PC-9 (cell line): Measurements from ENCODE around the gene PERP. TPM values are rescaled to one million over a fixed set of nuclear protein-coding genes. Genes with fewer than 3 reads are reported as not detected.

Source experiments
- BruUV-seq: library from RNA; stranded (reverse); fragments of 400-500 nt; replicated peaks from 2 replicates; lab custom pipeline; 2021; lab: Mats Ljungman, UMichigan
- CTCF ChIA-PET: fragments of 300-600 bp; sonication (Branson Sonifier 250); formaldehyde crosslinking; loops from one replicate; lab custom pipeline; 2022; ENCODE audit warnings: antibody characterized with exemption; lab: Charles Lee
- POLR2A ChIA-PET: fragments of 300-600 bp; sonication (Branson Sonifier 250); formaldehyde crosslinking; loops from one replicate; lab custom pipeline; 2022; ENCODE audit warnings: antibody characterized with exemption; ENCODE audit not compliant: unreplicated experiment; lab: Charles Lee
- DNase-seq, 2 experiments: peaks; one replicate each; pipeline versions ENCODE4 v3.0.0 to v3.0.0-alpha.2; 2015 to 2022; ENCODE audit warnings: mixed read lengths in 1 of 2
- H2AFZ ChIP-seq: fragments of 200-600 bp; sonication (generic); 2 replicates; pipeline ENCODE4 v1.8.1; 2017; ENCODE audit warnings: antibody characterized with exemption
- H3F3A ChIP-seq: fragments of 200-600 bp; sonication (generic); 2 replicates; pipeline ENCODE4 v1.8.1; 2017; ENCODE audit warnings: antibody characterized with exemption, mild to moderate bottlenecking, low read depth; ENCODE audit not compliant: insufficient read depth
- H3K27ac ChIP-seq: fragments of 200-600 bp; sonication (generic); 2 replicates; pipeline ENCODE4 v1.6.1; 2016; ENCODE audit warnings: mixed run types
- H3K27me3 ChIP-seq: fragments of 200-600 bp; sonication (generic); 2 replicates; pipeline ENCODE4 v1.6.1; 2016; ENCODE audit warnings: low read depth, mixed run types; ENCODE audit not compliant: insufficient read depth
- H3K36me3 ChIP-seq: fragments of 200-600 bp; sonication (generic); 2 replicates; pipeline ENCODE4 v1.6.1; 2016; ENCODE audit warnings: low read depth, mixed run types
- H3K4me1 ChIP-seq: fragments of 200-600 bp; sonication (generic); replicated peaks from 2 replicates; pipeline ENCODE4 v1.6.1; 2016; ENCODE audit warnings: mixed run types; ENCODE audit not compliant: insufficient read depth
- H3K4me2 ChIP-seq: fragments of 200-600 bp; sonication (generic); 2 replicates; pipeline ENCODE4 v1.6.1; 2017; ENCODE audit warnings: mixed run types
- H3K4me3 ChIP-seq: fragments of 200-600 bp; sonication (generic); 2 replicates; pipeline ENCODE4 v1.6.1; 2016; ENCODE audit warnings: mixed run types
- H3K79me2 ChIP-seq: fragments of 200-600 bp; sonication (generic); 2 replicates; pipeline ENCODE4 v1.6.1; 2017; ENCODE audit warnings: low read depth, mixed run types
- H3K9me2 ChIP-seq: fragments of 200-600 bp; sonication (generic); 2 replicates; pipeline ENCODE4 v1.8.1; 2017; ENCODE audit warnings: mild to moderate bottlenecking; ENCODE audit not compliant: insufficient read depth
- H3K9me3 ChIP-seq: fragments of 200-600 bp; sonication (generic); 2 replicates; pipeline ENCODE4 v1.8.1; 2016; ENCODE audit warnings: low read depth; ENCODE audit not compliant: insufficient read depth
- H4K20me1 ChIP-seq: fragments of 200-600 bp; sonication (generic); 2 replicates; pipeline ENCODE4 v1.8.1; 2017; ENCODE audit not compliant: insufficient read depth
- EZH2 ChIP-seq: fragments of 200-600 bp; sonication (generic); IDR thresholded peaks from 2 replicates; pipeline ENCODE4 v1.8.0; 2017; ENCODE audit warnings: antibody characterized with exemption, low read depth
- intact Hi-C: fragments of 100-400 bp; cut with micrococcal nuclease; formaldehyde crosslinking; loops from one replicate; pipeline ENCODE4 v1.10.0; 2022; ENCODE audit not compliant: unreplicated experiment
- total RNA-seq: library from RNA; stranded (reverse); gene quantifications from 2 replicates; pipeline ENCODE4 v1.2.3, GENCODE V29; 2021
- TF ChIP-seq, protein P1 (sequence below): fragments of 200-600 bp; sonication (generic); conservative IDR thresholded peaks from 2 replicates; pipeline ENCODE4 v1.6.1; 2017; ENCODE audit warnings: mixed run types, antibody characterized with exemption, mild to moderate bottlenecking, moderate library complexity

The PERP gene
- total RNA-seq, 1 experiment from 2014 or later = 93.0 TPM

DNA sequence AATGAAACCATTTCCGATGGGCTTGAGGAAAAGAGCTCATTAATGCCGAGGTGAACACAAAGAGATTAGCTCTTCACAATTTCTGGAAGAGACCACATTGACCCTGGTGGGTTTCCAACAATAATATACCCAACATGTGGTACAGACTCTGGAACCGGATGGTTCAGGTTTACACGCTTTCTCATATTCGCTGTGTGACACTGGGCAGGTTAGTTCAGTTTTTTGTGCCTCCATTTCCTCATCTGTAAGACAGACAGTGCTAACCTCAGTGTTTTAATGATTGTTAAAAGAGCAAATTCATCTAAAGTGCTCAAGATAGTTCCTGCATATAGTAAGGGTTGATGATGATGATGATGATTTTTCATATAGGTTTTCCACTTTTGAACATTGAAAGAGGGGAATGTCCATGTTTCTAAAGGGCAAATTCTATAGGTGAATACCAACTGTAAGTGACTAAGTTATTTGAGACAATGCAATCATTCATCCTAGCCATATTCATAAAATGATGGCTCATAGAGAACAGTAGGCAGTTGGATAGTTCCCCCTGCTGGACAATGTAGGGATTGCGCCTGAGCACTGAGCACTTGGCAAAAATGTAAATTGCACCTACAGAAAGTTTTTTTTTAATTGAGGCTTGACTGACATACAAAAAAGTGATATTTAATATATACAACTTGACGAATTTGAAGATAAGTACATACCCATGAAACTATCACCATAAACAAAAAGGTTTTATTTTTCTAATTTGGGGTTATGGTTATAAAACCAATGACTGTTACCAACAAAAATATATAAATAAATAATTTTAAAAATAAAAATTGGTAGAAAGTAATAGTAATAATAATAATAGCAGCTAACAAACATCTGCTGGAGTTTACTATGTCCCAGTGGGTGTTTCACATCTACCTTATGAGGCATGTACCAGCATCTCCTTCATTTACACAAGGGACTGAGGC lies 2.1 kb upstream of the PERP start:
- no TSS peak for BruUV-seq
- peaks cover 8% of the 10 kb centered on the region; the same call in 1 of the 2 replicates for H4K20me1 ChIP-seq
- peak; percentile 70 to 78 for DNase-seq
- H3K4me1 ChIP-seq = peaks cover 30% of the 10 kb centered on the region
- peak overlapping the region; percentile 94 for H3K4me2 ChIP-seq
- H3F3A ChIP-seq = peaks cover 24% of the 10 kb centered on the region; the same call in 1 of the 2 replicates
- POLR2A ChIA-PET = interaction anchor here (0.7 kb wide), 1 partner anchor 464 kb away, joined by 3 read pairs; no protein-coding TSS in a partner anchor
- H3K36me3 ChIP-seq = peaks cover 6% of the 10 kb centered on the region
- intact Hi-C loops = loop anchor here (1.0 to 10.0 kb wide), 10 partner anchors 102 to 1033 kb away; no protein-coding TSS in a partner anchor
- peaks cover 28% of the 10 kb centered on the region for H3K79me2 ChIP-seq
- H3K27ac ChIP-seq = peak overlapping the region; percentile 78; the same call in 1 of the 2 replicates
- no peak for TF ChIP-seq EZH2
- TF ChIP-seq, protein P1, sequence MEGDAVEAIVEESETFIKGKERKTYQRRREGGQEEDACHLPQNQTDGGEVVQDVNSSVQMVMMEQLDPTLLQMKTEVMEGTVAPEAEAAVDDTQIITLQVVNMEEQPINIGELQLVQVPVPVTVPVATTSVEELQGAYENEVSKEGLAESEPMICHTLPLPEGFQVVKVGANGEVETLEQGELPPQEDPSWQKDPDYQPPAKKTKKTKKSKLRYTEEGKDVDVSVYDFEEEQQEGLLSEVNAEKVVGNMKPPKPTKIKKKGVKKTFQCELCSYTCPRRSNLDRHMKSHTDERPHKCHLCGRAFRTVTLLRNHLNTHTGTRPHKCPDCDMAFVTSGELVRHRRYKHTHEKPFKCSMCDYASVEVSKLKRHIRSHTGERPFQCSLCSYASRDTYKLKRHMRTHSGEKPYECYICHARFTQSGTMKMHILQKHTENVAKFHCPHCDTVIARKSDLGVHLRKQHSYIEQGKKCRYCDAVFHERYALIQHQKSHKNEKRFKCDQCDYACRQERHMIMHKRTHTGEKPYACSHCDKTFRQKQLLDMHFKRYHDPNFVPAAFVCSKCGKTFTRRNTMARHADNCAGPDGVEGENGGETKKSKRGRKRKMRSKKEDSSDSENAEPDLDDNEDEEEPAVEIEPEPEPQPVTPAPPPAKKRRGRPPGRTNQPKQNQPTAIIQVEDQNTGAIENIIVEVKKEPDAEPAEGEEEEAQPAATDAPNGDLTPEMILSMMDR = peak; percentile 99
- H3K9me2 ChIP-seq = no peaks in the 10 kb centered on the region
- no peak overlapping the region for H2AFZ ChIP-seq
- H3K27me3 ChIP-seq = no peaks in the 10 kb centered on the region
- CTCF ChIA-PET = interaction anchor here (0.5 to 1.7 kb wide), 8 partner anchors 49 to 554 kb away, joined by 3 to 7 read pairs (median 4); no protein-coding TSS in a partner anchor
- no peak overlapping the region; the same call in 1 of the 2 replicates for H3K4me3 ChIP-seq
- no peaks in the 10 kb centered on the region for H3K9me3 ChIP-seq

DNA sequence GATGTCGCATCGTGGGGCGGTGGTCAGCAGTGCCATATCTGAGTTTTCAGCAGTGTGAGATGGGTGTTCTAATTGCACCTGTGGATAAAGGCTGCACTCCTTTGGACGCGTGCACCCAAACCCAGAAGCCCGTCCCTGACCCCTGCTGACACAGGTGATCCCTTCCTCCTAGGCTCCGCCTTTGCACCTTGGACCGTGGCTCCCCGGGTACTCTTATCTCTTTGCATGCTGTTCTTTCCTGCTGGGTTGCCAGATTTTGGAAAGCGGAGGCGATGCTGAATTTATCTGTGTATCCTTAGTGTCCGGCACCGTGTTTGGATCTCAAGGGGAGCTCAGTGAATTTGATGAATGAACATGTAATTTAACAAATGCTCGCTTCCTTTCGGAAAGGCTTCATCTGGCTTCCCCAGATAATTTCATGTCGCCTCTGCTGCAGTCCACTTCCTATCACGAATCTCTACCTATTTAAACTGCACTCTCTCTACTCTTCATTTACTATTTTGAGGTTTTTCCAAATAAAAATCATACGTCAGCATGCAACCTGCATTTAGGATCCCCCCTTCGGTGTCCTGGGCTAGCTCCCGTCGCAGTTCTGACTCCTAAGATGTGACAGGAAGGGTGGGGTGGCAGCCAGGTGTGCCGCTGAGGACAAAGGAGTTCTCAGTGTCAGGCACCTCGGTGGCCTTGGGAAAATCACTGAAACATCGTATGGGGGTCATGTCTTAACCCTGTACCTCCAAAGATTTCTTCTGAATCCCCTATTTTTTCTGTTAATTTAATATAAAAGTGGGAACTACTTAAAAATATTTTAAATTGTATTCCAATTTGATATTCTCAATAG lies 753 bp upstream of the PERP start:
- Histone ChIP-seq H3K9me3 (no peaks in the 10 kb centered on the region), H3K36me3 (peaks cover 12% of the 10 kb centered on the region), H3K4me3 (peak overlapping the region; percentile 86), H2AFZ (peak overlapping the region; percentile 86), H3F3A (peaks cover 24% of the 10 kb centered on the region), H3K27ac (peak overlapping the region; percentile 78), H3K27me3 (no peaks in the 10 kb centered on the region), H3K79me2 (peaks cover 42% of the 10 kb centered on the region), H3K4me2 (peak overlapping the region; percentile 94), H3K4me1 (peaks cover 38% of the 10 kb centered on the region), H3K9me2 (no peaks in the 10 kb centered on the region), H4K20me1 (peaks cover 8% of the 10 kb centered on the region; the same call in 1 of the 2 replicates)
- ChIA-PET POLR2A (interaction anchor here (0.7 kb wide), 1 partner anchor 465 kb away, joined by 3 read pairs; no protein-coding TSS in a partner anchor), CTCF (interaction anchor here (1.0 to 1.7 kb wide), 2 partner anchors 104 to 106 kb away, joined by 5 to 7 read pairs; no protein-coding TSS in a partner anchor)
- BruUV-seq = TSS peak; percentile 73
- no peak for TF ChIP-seq EZH2
- TF ChIP-seq, protein P1 = no peak; the same call in 1 of the 2 replicates
- peak in 1 of 2 experiments; percentile 45 for DNase-seq
- intact Hi-C loops = loop anchor here (2.0 to 10.0 kb wide), 5 partner anchors 241 to 1013 kb away; partner anchors contain the start of gene TNFAIP3
